DMS79 (cell line): ENCODE data around the gene ALOX5AP.
"Not testable (repeated sequence)": the region's sequence is repeated elsewhere in the genome, so short reads cannot be mapped to it uniquely, and the experiment has no call there.

ENCODE experiments used
- DNase-seq: peaks from one replicate; lab custom pipeline; 2025; lab: John Stamatoyannopoulos, UW

The ALOX5AP gene

GRCh38 chr13:30737511-30738337 is 2.4 kb downstream of the ALOX5AP start:
- DNase-seq, result no peak

- DNase-seq, result no peak
Observed at GRCh38 chr13:30738526-30739236, 3.3 kb downstream of the ALOX5AP start.

GRCh38 chr13:30739237-30739528 is 3.8 kb downstream of the ALOX5AP start:
- no peak for DNase-seq

- DNase-seq, result no peak
Observed at GRCh38 chr13:30739761-30740642, 4.7 kb downstream of the ALOX5AP start.

GRCh38 chr13:30742901-30743300 is 7.6 kb downstream of the ALOX5AP start:
- no peak for DNase-seq

GRCh38 chr13:30743319-30744055 is 8.1 kb downstream of the ALOX5AP start:
- DNase-seq, result no peak

GRCh38 chr13:30744056-30744680 is 8.8 kb downstream of the ALOX5AP start:
- no peak for DNase-seq

GRCh38 chr13:30744681-30745077 is 9.3 kb downstream of the ALOX5AP start:
- no peak for DNase-seq

- DNase-seq, result no peak
Observed at GRCh38 chr13:30745906-30746686, 10.8 kb downstream of the ALOX5AP start.

- DNase-seq, result no peak
Observed at GRCh38 chr13:30746791-30747190, 11.4 kb downstream of the ALOX5AP start.

- not testable (repeated sequence) for DNase-seq
Observed at GRCh38 chr13:30747845-30748244, 12.5 kb downstream of the ALOX5AP start.

GRCh38 chr13:30748717-30749116 is 13.4 kb downstream of the ALOX5AP start:
- no peak for DNase-seq

GRCh38 chr13:30750036-30750435 is 14.7 kb downstream of the ALOX5AP start:
- no peak for DNase-seq

GRCh38 chr13:30751183-30751933 is 16.0 kb downstream of the ALOX5AP start:
- no peak for DNase-seq

GRCh38 chr13:30752201-30752797 is 17.0 kb downstream of the ALOX5AP start:
- DNase-seq, result no peak

GRCh38 chr13:30753030-30753616 is 17.8 kb downstream of the ALOX5AP start:
- no peak for DNase-seq

- DNase-seq, result no peak
Observed at GRCh38 chr13:30755678-30756077, 20.3 kb downstream of the ALOX5AP start.

GRCh38 chr13:30757026-30757742 is 21.8 kb downstream of the ALOX5AP start:
- DNase-seq, result no peak
